AG09319 (cell line): ENCODE measurements around the gene MICU1.

Experiments used
- DNase-seq: peaks from one replicate; pipeline ENCODE4 v3.0.0-alpha.2; 2010; ENCODE audit warnings: low read depth; ENCODE audit errors: extremely low read depth
- CTCF ChIP-seq: IDR thresholded peaks from 2 replicates; pipeline ENCODE4 v1.5.1; 2011; ENCODE audit warnings: low read depth, mild to moderate bottlenecking, inconsistent platforms, low read length, moderate library complexity

The MICU1 gene

DNA sequence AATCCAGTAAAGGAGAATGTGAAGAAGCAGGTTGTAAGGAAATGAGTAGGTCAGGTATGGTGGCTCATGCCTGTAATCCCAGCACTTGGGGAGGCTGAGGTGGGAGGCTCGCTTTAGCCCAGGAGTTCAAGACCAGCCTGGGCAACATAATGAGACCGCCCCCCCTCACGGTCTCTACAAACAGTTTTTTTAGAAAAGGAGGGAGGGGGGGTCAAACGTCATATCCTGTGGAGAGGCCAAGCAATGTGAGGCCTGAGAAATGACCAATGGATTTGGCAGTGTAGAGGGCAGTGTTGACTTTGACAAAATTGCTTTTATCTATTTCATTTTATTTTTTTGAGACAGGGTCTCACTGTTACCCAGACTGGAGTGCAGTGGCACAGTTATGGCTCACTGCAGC, 268.9 kb downstream of the MICU1 start:
- no peak for TF ChIP-seq CTCF
- no peak for DNase-seq

DNA sequence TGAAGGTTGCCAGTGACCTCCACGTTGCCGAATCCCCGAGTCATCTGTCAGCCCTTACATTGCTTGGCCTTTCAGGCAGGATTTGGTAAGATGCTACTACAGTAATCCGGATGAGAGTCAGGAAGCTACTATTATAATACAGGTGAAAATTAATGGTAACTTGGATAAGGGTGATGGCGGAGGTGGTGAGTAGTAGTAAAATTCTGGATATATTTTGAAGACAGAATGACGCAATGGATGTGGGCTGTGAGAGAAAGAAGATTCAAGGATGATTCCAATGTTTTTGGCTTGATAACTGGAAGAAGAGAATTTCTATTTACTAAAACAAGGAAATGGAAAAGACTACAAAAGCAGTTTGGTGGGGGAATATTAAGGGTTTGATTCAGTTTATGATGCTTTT, 269.8 kb downstream of the MICU1 start:
- no peak for TF ChIP-seq CTCF
- DNase-seq = no peak

GRCh38 chr10:72355214-72355555, 270.7 kb downstream of the MICU1 start:
- no peak for TF ChIP-seq CTCF
- DNase-seq = no peak

- no peak for TF ChIP-seq CTCF
- peak; percentile 83 for DNase-seq
Measured at GRCh38 chr10:72354356-72355213, 271.3 kb downstream of the MICU1 start, which contains the start of gene DNAJB12. DNAJB12 (minus strand) TSS chr10:72354919; CDS start chr10:72354897, 22 bp downstream.

- no peak for DNase-seq
- TF ChIP-seq CTCF = no peak
Measured at GRCh38 chr10:72353965-72354355, 271.9 kb downstream of the MICU1 start.

- no peak for TF ChIP-seq CTCF
- no peak for DNase-seq
Measured at GRCh38 chr10:72353028-72353964, 272.6 kb downstream of the MICU1 start.

- no peak for DNase-seq
- no peak for TF ChIP-seq CTCF
Measured at GRCh38 chr10:72351479-72351878, 274.4 kb downstream of the MICU1 start.
